Hepatocyte (in vitro differentiated cells): ENCODE data around the gene COG2. TPM values are rescaled to one million over a fixed set of nuclear protein-coding genes. Genes with fewer than 3 reads are reported as not detected.

Experiments
- DNase-seq: peaks from one replicate; pipeline ENCODE4 v3.0.0-alpha.2; 2016; ENCODE audit warnings: low spot score
- H2AFZ ChIP-seq: fragments of 200-600 bp; sonication (generic); 2 replicates; pipeline ENCODE4 v1.6.0; 2016; ENCODE audit warnings: antibody characterized with exemption, mild to moderate bottlenecking
- H3K27ac ChIP-seq: fragments of 200-600 bp; sonication (generic); 2 replicates; pipeline ENCODE4 v1.5.1; 2016; ENCODE audit warnings: mild to moderate bottlenecking
- H3K27me3 ChIP-seq: fragments of 200-600 bp; sonication (generic); 2 replicates; pipeline ENCODE4 v1.6.1; 2016
- H3K36me3 ChIP-seq: fragments of 200-600 bp; sonication (generic); replicated peaks from 2 replicates; pipeline ENCODE4 v1.5.1; 2016; ENCODE audit warnings: low read depth; ENCODE audit not compliant: insufficient read depth
- H3K4me1 ChIP-seq: fragments of 200-600 bp; sonication (generic); 2 replicates; pipeline ENCODE4 v1.5.1; 2016; ENCODE audit warnings: mild to moderate bottlenecking, moderate library complexity; ENCODE audit not compliant: insufficient read depth
- H3K4me2 ChIP-seq: fragments of 200-600 bp; sonication (generic); 2 replicates; pipeline ENCODE4 v1.6.0; 2016
- H3K4me3 ChIP-seq: fragments of 200-600 bp; sonication (generic); 2 replicates; pipeline ENCODE4 v1.5.1; 2016; ENCODE audit warnings: mild to moderate bottlenecking
- H3K79me2 ChIP-seq: fragments of 200-600 bp; sonication (generic); 2 replicates; pipeline ENCODE4 v1.6.0; 2017; ENCODE audit warnings: mild to moderate bottlenecking
- H3K9me2 ChIP-seq: fragments of 200-600 bp; sonication (generic); replicated peaks from 2 replicates; pipeline ENCODE4 v1.6.0; 2017; ENCODE audit warnings: mild to moderate bottlenecking; ENCODE audit not compliant: insufficient read depth
- H3K9me3 ChIP-seq: fragments of 200-600 bp; sonication (generic); 2 replicates; pipeline ENCODE4 v1.5.1; 2016; ENCODE audit warnings: low read depth, mild to moderate bottlenecking
- H4K20me1 ChIP-seq: fragments of 200-600 bp; sonication (generic); 2 replicates; pipeline ENCODE4 v1.6.0; 2016; ENCODE audit warnings: mild to moderate bottlenecking; ENCODE audit not compliant: insufficient read depth, poor library complexity, severe bottlenecking
- EZH2 ChIP-seq: fragments of 200-600 bp; sonication (generic); IDR thresholded peaks from 2 replicates; pipeline ENCODE4 v1.6.1; 2016; ENCODE audit warnings: antibody characterized with exemption, mild to moderate bottlenecking, borderline replicate concordance
- EZH2phosphoT487 ChIP-seq: fragments of 200-600 bp; sonication (generic); IDR thresholded peaks from one replicate; pipeline ENCODE4 v1.6.1; 2018; ENCODE audit warnings: antibody characterized with exemption, mild to moderate bottlenecking, low read depth, moderate library complexity; ENCODE audit not compliant: unreplicated experiment, severe bottlenecking
- WGBS: methylation state at CpG from one replicate; pipeline ENCODE4 v1.1.6; 2016; ENCODE audit warnings: low lambda C conversion rate; ENCODE audit errors: missing lambda C conversion rate; 5-methylcytosine and 5-hydroxymethylcytosine counted together
- polyA plus RNA-seq: library from polyadenylated mRNA; unstranded; fragments of >200 nt; fragmentation: Nextera tagmentation; extraction: Ambion mirVana; gene quantifications from 2 replicates; pipeline ENCODE4 v1.2.1, GENCODE V29; 2016
- total RNA-seq: library from RNA; depleted of rRNA; stranded (reverse); fragments of >200 nt; gene quantifications from 2 replicates; pipeline ENCODE4 v1.2.3, GENCODE V29; 2014
- TF ChIP-seq, protein P1 (sequence below): fragments of 200-600 bp; sonication (generic); IDR thresholded peaks from 2 replicates; pipeline ENCODE4 v1.5.1; 2016; ENCODE audit warnings: antibody characterized with exemption, mild to moderate bottlenecking; ENCODE audit not compliant: poor library complexity

COG2 gene
- total and polyA plus RNA-seq, 2 experiments from 2014 or later, result 25.3 to 46.2 TPM

DNA sequence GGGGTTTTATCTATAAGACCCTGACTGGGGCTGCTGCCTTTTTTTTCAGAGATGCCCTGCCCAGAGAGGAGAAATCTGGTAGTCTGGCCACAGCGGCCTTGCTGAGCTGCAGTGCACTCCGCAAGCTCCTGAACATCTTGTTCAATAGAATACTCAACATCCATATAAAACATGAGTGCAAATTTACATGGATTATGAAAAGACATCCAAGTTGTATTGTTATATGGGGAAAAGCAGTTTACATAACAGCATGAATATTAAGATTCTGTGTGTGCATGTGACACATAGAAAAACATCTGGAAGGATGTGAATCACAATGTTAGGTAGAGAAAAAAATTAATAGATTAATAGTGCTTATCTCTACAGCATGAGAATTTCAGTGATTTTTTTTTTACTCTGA lies 16.4 kb downstream of the COG2 start:
- Histone ChIP-seq H3K27me3 (no peaks in the 10 kb centered on the region), H3K27ac (no peak overlapping the region), H3K36me3 (no peaks in the 10 kb centered on the region), H3K79me2 (peaks cover 48% of the 10 kb centered on the region), H3K4me2 (no peak overlapping the region), H3K9me3 (no peaks in the 10 kb centered on the region), H4K20me1 (peaks cover 2% of the 10 kb centered on the region), H3K4me3 (no peak overlapping the region), H3K9me2 (no peaks in the 10 kb centered on the region), H2AFZ (no peak overlapping the region), H3K4me1 (no peaks in the 10 kb centered on the region)
- no peak for DNase-seq
- 89% methylated on average over 2 of the region's 2 CpGs for WGBS
- TF ChIP-seq EZH2phosphoT487 (no peak), EZH2 (no peak)
- TF ChIP-seq, protein P1, sequence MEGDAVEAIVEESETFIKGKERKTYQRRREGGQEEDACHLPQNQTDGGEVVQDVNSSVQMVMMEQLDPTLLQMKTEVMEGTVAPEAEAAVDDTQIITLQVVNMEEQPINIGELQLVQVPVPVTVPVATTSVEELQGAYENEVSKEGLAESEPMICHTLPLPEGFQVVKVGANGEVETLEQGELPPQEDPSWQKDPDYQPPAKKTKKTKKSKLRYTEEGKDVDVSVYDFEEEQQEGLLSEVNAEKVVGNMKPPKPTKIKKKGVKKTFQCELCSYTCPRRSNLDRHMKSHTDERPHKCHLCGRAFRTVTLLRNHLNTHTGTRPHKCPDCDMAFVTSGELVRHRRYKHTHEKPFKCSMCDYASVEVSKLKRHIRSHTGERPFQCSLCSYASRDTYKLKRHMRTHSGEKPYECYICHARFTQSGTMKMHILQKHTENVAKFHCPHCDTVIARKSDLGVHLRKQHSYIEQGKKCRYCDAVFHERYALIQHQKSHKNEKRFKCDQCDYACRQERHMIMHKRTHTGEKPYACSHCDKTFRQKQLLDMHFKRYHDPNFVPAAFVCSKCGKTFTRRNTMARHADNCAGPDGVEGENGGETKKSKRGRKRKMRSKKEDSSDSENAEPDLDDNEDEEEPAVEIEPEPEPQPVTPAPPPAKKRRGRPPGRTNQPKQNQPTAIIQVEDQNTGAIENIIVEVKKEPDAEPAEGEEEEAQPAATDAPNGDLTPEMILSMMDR, result no peak

DNA sequence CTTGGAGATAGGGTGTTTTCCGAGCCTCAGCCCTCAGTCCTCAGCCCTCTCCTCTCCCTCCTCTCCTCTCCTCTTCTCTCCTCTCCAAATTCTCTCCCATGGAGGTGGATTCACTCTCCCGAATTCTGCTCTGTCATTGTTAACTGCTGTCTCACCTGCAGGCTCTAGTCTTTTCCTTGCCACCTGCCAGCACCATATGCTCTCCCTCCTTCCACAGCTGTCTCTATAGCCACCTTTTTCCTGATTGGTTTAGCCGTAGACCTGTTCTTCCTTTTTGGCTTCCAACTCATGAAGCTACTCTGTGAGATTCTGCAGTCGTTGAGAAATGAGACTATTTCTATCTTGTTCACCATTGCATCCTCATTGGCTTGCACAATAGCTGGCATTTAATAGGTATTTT lies 19.7 kb downstream of the COG2 start:
- Histone ChIP-seq H3K27ac (no peak overlapping the region), H3K79me2 (peaks cover 19% of the 10 kb centered on the region), H3K4me3 (no peak overlapping the region), H2AFZ (no peak overlapping the region), H3K4me1 (no peaks in the 10 kb centered on the region), H3K9me2 (no peaks in the 10 kb centered on the region), H3K9me3 (no peaks in the 10 kb centered on the region), H3K27me3 (no peaks in the 10 kb centered on the region), H3K36me3 (no peaks in the 10 kb centered on the region), H4K20me1 (no peaks in the 10 kb centered on the region), H3K4me2 (no peak overlapping the region)
- no peak for DNase-seq
- no peak for TF ChIP-seq EZH2phosphoT487
- 91% methylated on average over 4 of the region's 4 CpGs for WGBS

DNA sequence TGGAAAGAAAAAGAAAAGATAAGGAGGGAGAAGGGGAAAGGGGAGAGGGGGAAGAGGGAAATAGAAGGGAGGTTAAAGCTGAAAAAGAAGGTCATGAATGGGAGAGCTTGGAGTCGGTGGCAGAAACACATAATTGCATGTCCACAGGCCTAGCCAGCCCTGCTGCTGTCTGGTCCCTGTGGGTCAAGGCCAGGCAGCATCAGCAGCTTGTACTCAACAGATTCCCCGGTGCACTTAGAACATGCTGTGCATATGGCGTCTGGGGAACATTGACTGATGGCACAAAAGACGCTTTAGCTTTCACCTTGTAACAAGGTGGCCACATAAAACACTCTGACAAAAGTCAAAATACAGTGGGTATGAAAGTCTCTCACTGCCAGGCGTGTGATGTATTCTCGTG lies 25.9 kb downstream of the COG2 start:
- peaks cover 8% of the 10 kb centered on the region for H3K36me3 ChIP-seq
- WGBS, result 93% methylated on average over 6 of the region's 6 CpGs

DNA sequence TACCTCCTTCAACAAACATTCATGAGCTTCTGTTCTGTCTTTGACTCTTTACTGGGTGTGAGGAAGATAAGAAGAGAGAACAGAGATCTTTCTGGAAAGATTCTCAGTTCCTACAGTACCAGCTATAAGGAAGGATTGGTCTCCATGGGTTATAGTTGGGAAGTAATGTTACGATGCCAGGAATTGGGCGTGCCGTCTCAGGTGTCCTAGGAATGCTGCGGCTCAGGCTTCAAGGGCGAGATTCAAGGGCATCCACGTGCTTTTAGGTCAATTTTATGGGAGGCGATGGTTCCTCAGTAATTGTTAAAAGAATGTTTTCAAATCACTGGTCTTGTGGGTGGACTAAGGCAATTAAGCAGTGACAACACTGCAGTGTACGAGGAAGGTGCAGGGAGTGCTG lies 27.3 kb downstream of the COG2 start:
- Histone ChIP-seq H3K9me3 (no peaks in the 10 kb centered on the region), H3K36me3 (peaks cover 8% of the 10 kb centered on the region), H3K27me3 (no peaks in the 10 kb centered on the region), H3K4me1 (no peaks in the 10 kb centered on the region), H3K9me2 (no peaks in the 10 kb centered on the region), H3K4me2 (no peak overlapping the region), H4K20me1 (no peaks in the 10 kb centered on the region), H3K27ac (no peak overlapping the region), H3K79me2 (no peaks in the 10 kb centered on the region), H3K4me3 (no peak overlapping the region), H2AFZ (no peak overlapping the region)
- TF ChIP-seq, protein P1, result no peak
- no peak for TF ChIP-seq EZH2
- no peak for TF ChIP-seq EZH2phosphoT487
- no peak for DNase-seq
- WGBS, result 95% methylated on average over 8 of the region's 8 CpGs

More for the DNA sequence above, 25.9 kb downstream of the COG2 start:
- H3K27ac ChIP-seq, result no peak overlapping the region
- H4K20me1 ChIP-seq, result no peaks in the 10 kb centered on the region
- H3K27me3 ChIP-seq, result no peaks in the 10 kb centered on the region
- H3K4me2 ChIP-seq, result no peak overlapping the region
- H3K4me3 ChIP-seq, result no peak overlapping the region
- no peak for DNase-seq
- H2AFZ ChIP-seq, result no peak overlapping the region
- H3K79me2 ChIP-seq, result peaks cover 2% of the 10 kb centered on the region
- TF ChIP-seq EZH2 (no peak), EZH2phosphoT487 (no peak)
- TF ChIP-seq, protein P1, result no peak
- H3K9me3 ChIP-seq, result no peaks in the 10 kb centered on the region
- no peaks in the 10 kb centered on the region for H3K4me1 ChIP-seq
- no peaks in the 10 kb centered on the region for H3K9me2 ChIP-seq
